Activated CD4-positive, alpha-beta T cell treated with anti-CD3 and anti-CD28 coated beads, Interleukin-2, amount 10 ng/mL, durations not matched to agents 7 days and 5 days (primary cell): ENCODE results near the gene HEBP2. TPM values are rescaled to one million over a fixed set of nuclear protein-coding genes. Genes with fewer than 3 reads are reported as not detected.
A peak's percentile ranks its signal among the peaks of the same experiment; 100 is the strongest.

ENCODE experiments used
- CTCF ChIA-PET: fragments of 350-600 bp; sonication (Branson Sonifier 250); formaldehyde crosslinking; loops from one replicate; lab custom pipeline; 2021; ENCODE audit warnings: antibody characterized with exemption; lab: Charles Lee
- POLR2A ChIA-PET: fragments of 350-600 bp; sonication (Branson Sonifier 250); formaldehyde crosslinking; loops from one replicate; lab custom pipeline; 2021; ENCODE audit warnings: antibody characterized with exemption; lab: Charles Lee
- DNase-seq: peaks from one replicate; pipeline ENCODE4 v3.0.0-alpha.2; 2020
- H3K27ac Mint-ChIP-seq: one replicate; pipeline ENCODE4 v1.8.0; 2021; ENCODE audit warnings: mild to moderate bottlenecking, moderate library complexity, mixed read lengths
- H3K27me3 Mint-ChIP-seq: one replicate; pipeline ENCODE4 v1.8.0; 2021; ENCODE audit warnings: mixed read lengths
- H3K36me3 Mint-ChIP-seq: one replicate; pipeline ENCODE4 v1.8.0; 2021; ENCODE audit warnings: low read depth, mixed read lengths
- H3K4me1 Mint-ChIP-seq: one replicate; pipeline ENCODE4 v1.8.0; 2021; ENCODE audit warnings: mixed read lengths
- H3K4me3 Mint-ChIP-seq: one replicate; pipeline ENCODE4 v1.8.0; 2021; ENCODE audit warnings: mild to moderate bottlenecking, moderate library complexity, mixed read lengths
- H3K9me3 Mint-ChIP-seq: one replicate; pipeline ENCODE4 v1.8.0; 2021; ENCODE audit warnings: mixed read lengths
- total RNA-seq, 2 experiments: library from RNA; stranded (reverse); gene quantifications; one replicate each; pipeline ENCODE4 v1.2.3, GENCODE V29; 2021

Gene HEBP2
- total RNA-seq, 2 experiments from 2014 or later, result 9.2 to 11.7 TPM

DNA sequence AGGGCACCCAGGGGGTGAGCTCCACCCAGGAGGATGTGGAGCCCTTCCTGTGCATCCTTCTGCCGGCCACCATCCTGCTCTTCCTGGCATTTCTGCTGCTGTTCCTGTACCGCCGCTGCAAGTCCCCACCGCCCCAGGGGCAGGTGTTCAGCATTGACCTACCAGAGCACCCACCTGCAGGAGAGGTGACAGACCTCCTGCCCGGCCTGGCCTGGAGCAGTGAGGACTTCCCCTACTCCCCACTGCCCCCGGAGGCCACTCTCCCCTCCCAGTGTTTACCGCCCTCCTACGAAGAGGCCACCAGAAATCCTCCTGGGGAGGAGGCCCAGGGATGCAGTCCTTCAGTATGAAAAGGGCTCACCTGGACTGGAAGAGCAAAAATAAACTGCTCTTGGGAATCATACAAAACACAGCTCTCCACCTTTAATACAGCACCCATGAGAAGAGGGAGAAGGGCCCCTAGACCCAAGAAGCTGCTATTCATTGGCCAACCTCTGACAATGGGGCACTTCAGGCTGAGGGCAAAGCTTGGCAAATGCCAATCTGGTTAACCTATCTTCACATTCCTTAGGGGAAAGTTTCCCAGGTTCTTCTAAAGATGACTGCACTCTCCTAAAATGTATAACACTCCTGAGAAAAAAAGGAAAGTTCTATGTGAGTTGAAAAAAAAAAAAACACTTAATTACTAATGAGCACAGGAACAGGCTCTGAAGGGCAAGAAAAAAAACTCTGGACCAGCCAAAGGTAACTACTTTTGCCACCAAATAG is 21.3 kb upstream of the HEBP2 start:
- Mint-ChIP-seq H3K27ac (no peak overlapping the region), H3K36me3 (no peaks in the 10 kb centered on the region), H3K4me1 (no peaks in the 10 kb centered on the region), H3K4me3 (no peak overlapping the region), H3K9me3 (no peaks in the 10 kb centered on the region), H3K27me3 (peaks cover 11% of the 10 kb centered on the region)
- no peak for DNase-seq
- POLR2A ChIA-PET, result no interaction called here
- CTCF ChIA-PET, result interaction anchor here (0.6 kb wide), 1 partner anchor 1445 kb away, joined by 4 read pairs; no protein-coding TSS in a partner anchor

DNA sequence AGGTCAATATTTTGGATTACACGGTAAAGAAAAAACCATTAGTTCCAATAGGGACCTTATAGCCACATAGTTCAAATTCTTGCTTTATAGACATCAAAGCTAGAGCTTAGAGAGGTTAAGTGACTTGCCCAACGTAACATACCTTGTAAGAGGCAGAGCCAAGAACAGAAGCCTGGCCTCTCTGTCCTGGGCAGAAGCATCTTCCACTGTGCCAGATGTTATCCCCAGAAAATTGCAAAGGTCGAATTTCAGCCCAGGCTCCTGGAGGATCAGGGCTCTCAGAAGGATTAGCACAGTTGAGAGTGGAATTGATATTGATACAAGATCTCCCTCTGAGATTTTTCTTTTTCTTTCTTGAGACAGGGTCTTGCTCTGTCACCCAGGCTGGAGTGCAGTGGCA is 20.2 kb upstream of the HEBP2 start:
- ChIA-PET CTCF (no interaction called here), POLR2A (no interaction called here)
- Mint-ChIP-seq H3K4me3 (no peak overlapping the region), H3K27me3 (peaks cover 12% of the 10 kb centered on the region), H3K9me3 (no peaks in the 10 kb centered on the region), H3K4me1 (no peaks in the 10 kb centered on the region), H3K36me3 (no peaks in the 10 kb centered on the region), H3K27ac (no peak overlapping the region)
- DNase-seq, result no peak

DNA sequence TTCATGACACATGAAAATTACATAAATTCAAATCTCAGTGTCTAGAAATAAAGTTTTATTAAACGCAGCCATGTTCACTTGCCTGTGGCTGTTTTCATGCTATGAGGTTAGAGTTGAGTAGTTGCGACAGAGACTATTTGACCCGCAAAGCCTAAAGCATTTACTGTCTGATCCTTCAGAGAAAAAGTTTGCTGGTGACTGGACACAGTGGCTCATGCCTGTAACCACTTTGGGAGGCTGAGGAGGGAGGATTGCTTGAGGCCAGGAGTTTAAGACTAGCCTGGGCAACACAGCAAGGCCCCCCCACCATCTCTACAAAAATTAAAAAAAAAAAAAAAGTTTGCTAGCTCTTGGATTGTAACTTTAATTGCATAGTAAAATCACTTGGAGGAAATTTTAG is 17.1 kb upstream of the HEBP2 start:
- Mint-ChIP-seq H3K36me3 (no peaks in the 10 kb centered on the region), H3K27me3 (peaks cover 21% of the 10 kb centered on the region), H3K9me3 (no peaks in the 10 kb centered on the region), H3K27ac (no peak overlapping the region), H3K4me3 (no peak overlapping the region), H3K4me1 (no peaks in the 10 kb centered on the region)
- ChIA-PET POLR2A (no interaction called here), CTCF (no interaction called here)
- DNase-seq, result no peak

DNA sequence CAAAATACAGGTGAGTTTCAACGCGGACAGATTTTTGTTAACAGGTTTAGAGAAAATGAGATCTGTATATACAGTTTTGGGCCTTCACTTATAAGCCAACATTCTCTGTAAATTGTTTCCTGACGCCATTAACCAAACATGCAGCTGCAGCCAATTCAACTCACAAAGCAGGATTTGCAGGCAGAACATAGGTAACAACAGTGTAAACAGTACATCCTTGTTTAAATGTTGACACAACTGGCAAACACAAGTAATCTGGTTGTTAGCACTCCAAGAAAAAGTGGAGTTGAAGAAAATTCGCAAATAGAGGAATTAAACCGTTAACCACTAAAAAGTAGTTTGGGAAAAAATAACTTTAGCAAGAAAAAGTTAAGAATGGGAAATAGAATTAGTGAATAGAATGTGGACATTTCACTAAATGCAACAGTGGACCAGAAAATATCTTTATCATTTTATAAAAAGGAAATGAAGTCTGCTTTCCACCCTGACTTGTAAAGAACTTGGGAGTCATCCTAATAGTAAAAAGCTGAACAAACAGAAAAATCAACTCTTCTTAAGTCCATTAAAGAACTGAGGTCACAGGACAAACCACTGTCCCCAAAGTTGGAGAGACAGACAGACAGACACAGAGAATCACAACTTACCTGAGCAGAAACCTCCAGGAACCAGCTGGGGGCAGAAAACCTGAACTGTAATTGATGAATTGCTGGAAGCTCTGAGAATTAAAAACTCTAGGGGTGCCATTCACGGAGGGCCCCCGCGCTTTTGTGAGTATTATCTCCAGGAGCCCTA is 16.2 kb upstream of the HEBP2 start:
- DNase-seq, result no peak
- H3K4me1 Mint-ChIP-seq, result no peaks in the 10 kb centered on the region
- H3K4me3 Mint-ChIP-seq, result no peak overlapping the region
- no peaks in the 10 kb centered on the region for H3K9me3 Mint-ChIP-seq
- H3K27ac Mint-ChIP-seq, result no peak overlapping the region
- peaks cover 21% of the 10 kb centered on the region for H3K27me3 Mint-ChIP-seq
- ChIA-PET POLR2A (no interaction called here), CTCF (no interaction called here)
- H3K36me3 Mint-ChIP-seq, result no peaks in the 10 kb centered on the region

DNA sequence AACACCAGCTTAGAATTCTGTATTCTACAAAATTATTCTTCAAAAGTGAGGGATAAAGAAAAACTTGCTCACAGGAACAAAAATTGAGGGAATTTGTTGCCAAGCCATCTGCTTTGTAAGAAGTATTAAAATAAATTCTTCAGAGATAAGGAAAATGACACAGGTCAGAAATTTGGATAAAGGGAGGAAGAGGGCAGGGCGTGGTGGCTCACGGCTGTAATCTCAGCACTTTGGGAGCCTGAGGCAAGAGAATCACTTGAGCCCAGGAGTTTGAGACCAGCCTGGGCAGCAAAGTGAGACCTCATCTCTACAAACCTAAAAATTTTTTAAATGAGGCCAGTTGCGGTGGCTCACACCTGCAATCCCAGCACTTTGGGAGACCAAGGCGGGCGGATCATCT is 14.5 kb upstream of the HEBP2 start:
- no peak for DNase-seq
- no peak overlapping the region for H3K27ac Mint-ChIP-seq
- ChIA-PET CTCF (no interaction called here), POLR2A (no interaction called here)
- peaks cover 19% of the 10 kb centered on the region for H3K27me3 Mint-ChIP-seq
- H3K4me3 Mint-ChIP-seq, result no peak overlapping the region
- peaks cover 3% of the 10 kb centered on the region for H3K4me1 Mint-ChIP-seq
- H3K9me3 Mint-ChIP-seq, result no peaks in the 10 kb centered on the region
- H3K36me3 Mint-ChIP-seq, result no peaks in the 10 kb centered on the region

DNA sequence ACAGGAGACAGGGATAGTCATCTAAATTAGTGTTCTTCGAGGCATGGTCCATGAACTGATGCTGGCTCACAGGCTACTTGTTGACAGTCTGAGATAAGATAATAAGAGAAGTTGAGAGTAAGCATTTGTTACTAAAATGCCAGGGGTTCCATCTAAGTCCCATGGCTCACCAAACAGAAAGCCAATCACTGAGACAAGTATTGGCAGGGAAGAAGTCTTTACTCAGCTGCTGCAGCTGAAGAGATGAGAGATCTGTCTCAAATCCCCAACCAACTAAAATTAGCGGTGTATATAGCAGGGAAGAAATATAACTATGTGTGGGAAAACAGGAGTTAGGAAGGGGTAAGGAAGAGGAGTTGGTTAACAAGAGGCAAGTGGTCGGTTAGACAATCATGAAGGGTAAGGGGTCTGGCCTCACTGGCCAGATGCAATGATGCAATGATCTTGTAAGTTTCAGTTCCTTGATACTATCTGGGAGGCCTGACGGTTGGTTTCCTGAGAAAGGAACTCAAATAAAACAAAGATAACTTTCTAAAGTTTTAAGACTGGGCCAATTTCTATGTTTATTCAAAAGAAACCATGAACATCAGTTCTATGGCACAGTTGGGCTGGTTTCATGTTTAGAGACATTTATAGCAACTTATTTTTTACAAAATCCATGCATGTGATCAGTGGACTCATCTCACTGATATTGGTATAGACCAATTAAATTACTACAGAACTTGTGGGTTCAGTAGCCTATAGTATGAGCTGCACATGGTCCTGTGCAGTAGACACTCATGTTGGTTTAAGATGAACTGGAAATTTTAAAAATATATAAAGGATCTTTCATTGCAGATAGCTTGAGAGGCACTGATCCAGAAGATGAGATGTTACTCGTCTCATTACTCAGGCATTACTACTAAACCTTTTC is 9.9 kb upstream of the HEBP2 start:
- ChIA-PET CTCF (interaction anchor here (0.7 to 0.9 kb wide), 2 partner anchors 18 to 156 kb away, joined by 3 to 4 read pairs; no protein-coding TSS in a partner anchor), POLR2A (no interaction called here)
- Mint-ChIP-seq H3K36me3 (no peaks in the 10 kb centered on the region), H3K4me1 (peaks cover 3% of the 10 kb centered on the region), H3K4me3 (no peak overlapping the region), H3K27ac (no peak overlapping the region), H3K9me3 (no peaks in the 10 kb centered on the region), H3K27me3 (peaks cover 6% of the 10 kb centered on the region)
- DNase-seq, result no peak

DNA sequence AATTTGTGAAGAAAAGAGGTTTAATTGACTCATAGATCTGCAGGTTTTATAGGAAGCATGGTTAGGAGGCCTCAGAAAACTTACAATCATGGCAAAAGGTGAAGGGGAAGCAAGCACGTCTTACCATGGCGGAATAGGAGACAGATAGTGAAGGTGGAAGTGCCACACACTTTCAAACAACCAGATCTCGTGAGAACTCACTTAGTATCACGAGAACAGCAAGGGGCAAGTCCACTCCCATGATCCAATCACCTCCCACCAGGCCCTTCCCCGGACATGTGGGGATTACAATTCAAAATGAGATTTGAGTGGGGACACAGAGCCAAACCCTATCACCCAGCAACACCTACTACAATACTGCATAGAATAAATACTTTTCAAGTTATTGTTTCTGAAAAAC is 7.3 kb upstream of the HEBP2 start:
- CTCF ChIA-PET, result no interaction called here

DNA sequence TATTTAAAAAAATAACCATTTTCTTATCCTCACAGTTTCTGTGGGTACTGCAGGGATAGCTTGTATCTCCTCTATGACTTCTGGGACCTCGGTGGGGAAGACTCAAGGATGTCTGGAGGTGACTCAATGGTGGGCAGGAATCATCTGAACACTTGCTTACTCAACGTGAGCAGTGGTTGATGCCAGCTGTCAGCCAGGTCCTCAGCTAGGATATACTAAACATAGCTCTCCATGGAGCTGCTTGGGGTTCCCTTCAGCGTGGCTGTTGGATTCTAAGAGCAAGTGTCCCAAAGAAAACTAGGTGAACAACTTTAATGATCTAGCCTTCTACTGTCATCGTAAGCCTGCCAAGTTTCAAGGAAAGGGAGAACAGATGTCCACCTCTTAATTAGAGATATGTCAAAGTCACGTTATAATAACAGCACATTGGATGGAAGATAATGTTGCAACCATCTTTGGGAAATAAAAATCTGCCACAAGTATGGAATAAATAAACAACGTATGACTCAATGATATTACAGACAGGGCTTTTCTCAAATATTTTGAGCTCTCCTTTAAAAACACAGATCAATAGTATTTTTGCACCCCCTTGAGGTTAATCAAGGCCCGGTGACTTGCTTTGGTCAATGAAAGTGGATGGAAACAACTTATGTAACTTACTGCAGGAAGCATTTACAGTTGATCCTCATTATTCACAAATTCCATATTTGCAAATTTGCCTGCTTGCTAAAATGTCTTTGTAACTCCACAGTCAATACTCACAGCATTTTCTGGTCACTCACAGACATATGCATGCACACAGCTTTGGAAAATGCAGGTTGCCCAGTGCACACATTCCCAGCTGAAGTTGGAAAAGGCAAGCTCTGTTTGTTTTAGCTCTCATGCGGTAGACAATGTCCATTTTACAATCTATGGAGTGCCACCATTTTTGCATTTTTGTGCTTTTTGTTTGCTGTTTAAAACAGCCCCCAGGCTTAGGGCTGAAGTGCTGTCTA is 6.6 kb upstream of the HEBP2 start:
- H3K27ac Mint-ChIP-seq, result no peak overlapping the region
- DNase-seq, result no peak
- no peaks in the 10 kb centered on the region for H3K9me3 Mint-ChIP-seq
- H3K4me3 Mint-ChIP-seq, result no peak overlapping the region
- peaks cover 9% of the 10 kb centered on the region for H3K27me3 Mint-ChIP-seq
- POLR2A ChIA-PET, result no interaction called here
- CTCF ChIA-PET, result interaction anchor here (0.6 to 1.0 kb wide), 2 partner anchors 19 to 266 kb away, joined by 4 read pairs; no protein-coding TSS in a partner anchor
- H3K4me1 Mint-ChIP-seq, result peaks cover 3% of the 10 kb centered on the region
- no peaks in the 10 kb centered on the region for H3K36me3 Mint-ChIP-seq

More for the DNA sequence above, 7.3 kb upstream of the HEBP2 start:
- Mint-ChIP-seq H3K4me1 (peaks cover 3% of the 10 kb centered on the region), H3K9me3 (no peaks in the 10 kb centered on the region), H3K27ac (no peak overlapping the region), H3K27me3 (peaks cover 2% of the 10 kb centered on the region), H3K4me3 (no peak overlapping the region), H3K36me3 (no peaks in the 10 kb centered on the region)
- DNase-seq, result no peak
- POLR2A ChIA-PET, result no interaction called here

DNA sequence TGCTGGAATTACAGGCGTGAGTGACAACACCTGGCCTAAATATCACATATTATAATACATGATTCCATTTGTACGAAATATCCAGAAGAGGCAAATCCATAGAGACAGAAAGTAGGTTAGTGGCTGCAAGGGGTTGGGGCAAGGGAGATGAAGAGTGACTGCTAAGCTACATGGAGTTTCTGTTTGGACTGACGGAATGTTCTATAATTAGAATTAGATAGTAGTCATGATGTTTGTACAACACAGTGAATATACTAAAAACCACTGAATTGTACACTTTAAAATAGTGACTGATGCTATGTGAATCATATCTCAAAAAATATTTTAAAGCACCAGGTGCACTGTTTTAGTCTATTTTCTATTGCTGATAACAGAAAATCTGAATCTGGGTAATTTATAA is 3.7 kb upstream of the HEBP2 start:
- Mint-ChIP-seq H3K27me3 (peaks cover 9% of the 10 kb centered on the region), H3K9me3 (no peaks in the 10 kb centered on the region), H3K4me3 (no peak overlapping the region), H3K36me3 (no peaks in the 10 kb centered on the region), H3K4me1 (peaks cover 11% of the 10 kb centered on the region), H3K27ac (no peak overlapping the region)
- CTCF ChIA-PET, result no interaction called here
- POLR2A ChIA-PET, result no interaction called here
- no peak for DNase-seq

DNA sequence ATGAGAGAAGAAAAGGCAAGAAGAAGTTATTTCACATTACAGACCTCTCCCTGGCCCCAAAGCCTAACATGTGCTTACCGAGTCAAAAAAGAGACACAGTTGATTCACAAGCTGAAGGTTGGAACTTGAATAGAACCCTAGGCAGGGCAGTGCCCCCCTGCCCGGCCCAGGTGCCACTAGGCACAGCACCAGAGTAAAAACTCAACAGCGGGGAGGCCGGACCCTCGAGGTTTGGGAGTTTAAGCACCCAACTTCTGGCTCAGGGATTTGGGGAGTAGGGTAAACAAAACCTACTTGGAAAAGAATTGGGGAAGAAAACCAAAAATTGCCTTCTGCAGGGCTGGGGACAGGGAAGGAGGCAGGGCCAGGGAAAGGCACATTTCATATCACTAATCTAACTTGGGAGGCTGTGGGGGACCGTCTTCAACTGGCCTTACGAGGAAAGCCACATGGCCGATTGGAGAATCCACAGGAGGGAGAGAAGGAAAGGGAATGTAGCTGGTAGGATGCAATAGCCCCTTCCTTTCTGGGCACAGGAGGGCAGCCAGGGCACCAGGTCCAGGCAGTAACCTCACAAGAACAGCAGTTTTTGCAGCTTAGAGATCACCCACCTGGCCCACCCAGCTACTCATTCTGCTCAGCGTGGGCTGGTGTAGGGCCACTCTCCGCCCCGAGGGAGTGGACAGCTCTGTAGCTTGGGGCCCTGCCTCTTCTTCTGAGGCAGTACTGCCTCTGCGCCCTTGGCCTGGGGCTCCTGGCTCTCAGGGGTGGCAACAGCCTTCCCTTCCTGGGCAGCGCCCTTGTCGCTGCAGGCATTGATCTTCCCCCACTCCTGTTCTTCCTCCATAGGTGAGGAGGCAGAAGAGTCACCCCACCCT is 1.8 kb upstream of the HEBP2 start:
- H3K4me3 Mint-ChIP-seq, result peak overlapping the region; percentile 18
- ChIA-PET POLR2A (interaction anchor here (0.5 kb wide), 1 partner anchor 736 kb away, joined by 4 read pairs; no protein-coding TSS in a partner anchor), CTCF (interaction anchor here (0.6 kb wide), 1 partner anchor 56 kb away, joined by 5 read pairs; no protein-coding TSS in a partner anchor)
- no peak for DNase-seq
- H3K36me3 Mint-ChIP-seq, result peaks cover 6% of the 10 kb centered on the region
- H3K27me3 Mint-ChIP-seq, result peaks cover 9% of the 10 kb centered on the region
- peaks cover 21% of the 10 kb centered on the region for H3K4me1 Mint-ChIP-seq
- H3K9me3 Mint-ChIP-seq, result no peaks in the 10 kb centered on the region
- no peak overlapping the region for H3K27ac Mint-ChIP-seq

DNA sequence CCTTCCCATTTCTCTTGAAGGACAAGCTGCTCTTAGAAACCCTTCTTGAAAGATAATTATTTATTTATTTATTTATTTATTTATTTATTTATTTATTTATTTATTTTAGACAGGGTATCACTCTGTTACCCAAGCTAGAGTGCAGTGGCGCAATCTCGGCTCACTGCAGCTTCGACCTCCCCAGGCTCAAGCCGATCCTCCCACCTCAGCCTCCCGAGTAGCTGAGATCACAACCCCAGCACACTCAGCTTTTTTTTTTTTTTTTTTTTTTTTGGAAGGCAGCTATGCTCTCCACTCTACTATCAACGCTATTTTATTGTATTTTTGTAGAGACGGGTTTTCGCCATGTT is 1.2 kb upstream of the HEBP2 start:
- Mint-ChIP-seq H3K4me1 (peaks cover 21% of the 10 kb centered on the region), H3K4me3 (peak overlapping the region; percentile 74), H3K36me3 (peaks cover 6% of the 10 kb centered on the region), H3K27ac (no peak overlapping the region), H3K27me3 (peaks cover 9% of the 10 kb centered on the region), H3K9me3 (no peaks in the 10 kb centered on the region)
- no peak for DNase-seq
- POLR2A ChIA-PET, result interaction anchor here (0.5 kb wide), 1 partner anchor 737 kb away, joined by 4 read pairs; no protein-coding TSS in a partner anchor
- CTCF ChIA-PET, result interaction anchor here (0.6 to 0.9 kb wide), 2 partner anchors 14 to 55 kb away, joined by 3 to 5 read pairs; no protein-coding TSS in a partner anchor
